ENCODE data around the gene RBFOX2.

DNA sequence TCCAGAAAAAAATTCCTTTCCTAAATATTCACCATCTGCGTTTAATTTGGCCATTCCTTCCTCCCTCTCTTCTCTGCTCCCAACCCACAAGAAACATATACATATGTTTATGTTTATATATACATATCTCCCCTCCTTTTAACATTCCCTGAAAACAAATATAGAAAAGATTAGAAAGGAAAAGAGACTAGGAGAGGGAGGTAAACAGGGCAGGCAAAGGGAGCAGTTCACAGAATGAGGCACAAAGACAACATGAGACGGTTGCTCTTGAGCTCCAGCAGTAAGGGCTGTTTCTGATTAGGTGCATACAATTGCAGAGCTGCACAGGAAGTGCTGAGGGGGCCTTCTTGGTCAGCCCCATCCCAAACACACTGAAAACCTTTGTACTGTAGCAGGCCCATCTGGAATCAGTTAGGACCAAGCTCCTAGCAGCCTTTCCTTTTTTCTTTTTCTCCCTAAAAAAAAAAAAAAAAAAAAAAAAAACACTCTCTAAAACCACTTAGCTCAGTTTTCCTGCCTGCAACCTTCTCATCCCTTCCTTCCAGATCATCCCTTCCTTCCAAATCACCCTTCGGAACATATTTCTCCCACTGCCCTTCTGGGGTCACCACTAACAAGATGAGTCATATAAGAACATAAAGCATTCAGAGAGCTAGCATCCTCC is 57.0 kb downstream of the RBFOX2 start:
- TF ChIP-seq, protein P1, sequence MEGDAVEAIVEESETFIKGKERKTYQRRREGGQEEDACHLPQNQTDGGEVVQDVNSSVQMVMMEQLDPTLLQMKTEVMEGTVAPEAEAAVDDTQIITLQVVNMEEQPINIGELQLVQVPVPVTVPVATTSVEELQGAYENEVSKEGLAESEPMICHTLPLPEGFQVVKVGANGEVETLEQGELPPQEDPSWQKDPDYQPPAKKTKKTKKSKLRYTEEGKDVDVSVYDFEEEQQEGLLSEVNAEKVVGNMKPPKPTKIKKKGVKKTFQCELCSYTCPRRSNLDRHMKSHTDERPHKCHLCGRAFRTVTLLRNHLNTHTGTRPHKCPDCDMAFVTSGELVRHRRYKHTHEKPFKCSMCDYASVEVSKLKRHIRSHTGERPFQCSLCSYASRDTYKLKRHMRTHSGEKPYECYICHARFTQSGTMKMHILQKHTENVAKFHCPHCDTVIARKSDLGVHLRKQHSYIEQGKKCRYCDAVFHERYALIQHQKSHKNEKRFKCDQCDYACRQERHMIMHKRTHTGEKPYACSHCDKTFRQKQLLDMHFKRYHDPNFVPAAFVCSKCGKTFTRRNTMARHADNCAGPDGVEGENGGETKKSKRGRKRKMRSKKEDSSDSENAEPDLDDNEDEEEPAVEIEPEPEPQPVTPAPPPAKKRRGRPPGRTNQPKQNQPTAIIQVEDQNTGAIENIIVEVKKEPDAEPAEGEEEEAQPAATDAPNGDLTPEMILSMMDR (IDR thresholded peaks at IDR 0.05; ENCODE audit: low read depth, low read length) = no peak
- no peak for TF ChIP-seq EZH2phosphoT487 (IDR thresholded peaks at IDR 0.05; ENCODE audit: low read depth)

All from OCI-LY3 (cell line).